Pulmonary artery endothelial cell (primary cell): ENCODE data around the gene EPC2. TPM values are rescaled to one million over a fixed set of nuclear protein-coding genes. Genes with fewer than 3 reads are reported as not detected.
"Not testable (repeated sequence)": the region's sequence is repeated elsewhere in the genome, so short reads cannot be mapped to it uniquely, and the experiment has no call there.

Source experiments
- DNase-seq: peaks from one replicate; pipeline ENCODE4 v3.0.0-alpha.2; 2011; ENCODE audit warnings: low read depth, low spot score
- total RNA-seq: library from RNA; depleted of rRNA; stranded (reverse); fragments of >200 nt; gene quantifications from 2 replicates; pipeline ENCODE4 v1.2.3, GENCODE V29; 2014

EPC2 gene
- total RNA-seq, 1 donor from 2014 or later, result 20.2 TPM

GRCh38 chr2:148674063-148675020, 29.8 kb downstream of the EPC2 start:
- no peak for DNase-seq

GRCh38 chr2:148675708-148676107, 31.2 kb downstream of the EPC2 start:
- no peak for DNase-seq

DNA sequence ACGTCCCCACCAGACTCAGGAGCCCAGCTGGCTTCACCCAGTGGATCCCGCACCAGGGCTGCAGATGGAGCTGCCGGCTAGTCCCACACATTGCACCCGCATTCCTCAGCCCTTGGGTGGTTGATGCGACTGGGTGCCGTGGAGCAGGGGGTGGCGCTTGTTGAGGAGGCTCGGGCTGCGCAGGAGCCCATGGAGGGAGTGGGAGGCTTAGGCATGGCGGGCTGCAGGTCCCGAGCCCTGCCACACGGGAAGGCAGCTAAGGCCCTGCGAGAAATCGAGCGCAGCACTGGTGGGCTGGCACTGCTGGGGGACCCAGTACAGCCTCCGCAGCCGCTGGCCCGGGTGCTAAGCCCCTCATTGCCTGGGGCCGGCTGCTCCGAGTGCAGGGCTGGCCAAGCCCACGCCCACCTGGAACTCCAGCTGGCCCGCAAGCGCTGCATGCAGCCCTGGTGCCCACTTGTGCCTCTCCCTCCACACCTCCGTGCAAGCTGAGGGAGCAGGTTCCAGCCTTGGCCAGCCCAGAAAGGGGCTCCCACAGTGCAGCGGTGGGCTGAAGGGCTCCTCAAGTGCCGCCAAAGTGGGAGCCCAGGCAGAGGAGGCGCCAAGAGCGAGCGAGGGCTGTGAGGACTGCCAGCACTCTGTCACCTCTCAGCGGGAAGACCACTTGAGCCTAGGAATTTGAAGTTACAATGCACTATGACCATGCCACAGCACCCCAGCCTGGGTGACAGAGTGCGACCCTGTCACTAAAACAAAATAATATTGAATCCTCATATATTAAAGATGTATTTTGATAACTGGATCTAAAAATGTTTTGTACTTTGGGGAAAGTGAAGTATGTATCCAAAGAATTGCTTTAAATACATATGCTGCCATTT, 34.0 kb downstream of the EPC2 start:
- not testable (repeated sequence) for DNase-seq

GRCh38 chr2:148680462-148680861, 35.9 kb downstream of the EPC2 start:
- no peak for DNase-seq

GRCh38 chr2:148681443-148681842, 36.9 kb downstream of the EPC2 start:
- DNase-seq, result no peak

DNA sequence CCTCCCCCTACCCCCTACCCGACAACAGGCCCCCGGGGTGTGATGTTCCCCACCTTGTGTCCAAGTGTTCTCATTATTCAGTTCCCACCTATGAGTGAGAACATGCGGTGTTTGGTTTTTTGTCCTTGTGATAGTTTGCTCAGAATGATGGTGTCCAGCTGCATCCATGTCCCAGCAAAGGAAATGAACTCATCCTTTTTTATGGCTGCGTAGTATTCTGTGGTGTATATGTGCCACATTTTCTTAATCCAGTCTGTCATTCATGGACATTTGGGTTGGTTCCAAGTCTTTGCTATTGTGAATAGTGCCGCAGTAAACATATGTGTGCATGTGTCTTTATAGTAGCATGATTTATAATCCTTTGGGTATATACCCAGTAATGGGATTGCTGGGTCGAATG, 37.3 kb downstream of the EPC2 start:
- DNase-seq, result not testable (repeated sequence)

DNA sequence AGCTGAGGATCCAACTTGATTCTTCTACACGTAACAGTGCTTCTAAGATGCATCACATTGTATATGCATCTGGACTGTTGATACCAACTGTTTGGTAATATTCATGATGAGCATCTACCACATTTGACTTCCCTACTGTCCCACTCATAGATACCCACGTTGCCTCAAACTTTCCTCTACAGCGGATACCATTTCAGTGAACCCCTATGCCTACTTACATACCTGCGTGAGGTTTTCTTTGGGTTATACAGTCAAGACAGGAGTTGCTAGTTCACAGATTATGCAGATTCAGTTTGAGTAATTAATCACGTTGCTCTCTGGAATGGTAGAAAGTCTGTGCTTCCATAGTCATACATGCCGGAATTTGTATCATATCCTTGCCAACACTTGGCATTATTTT, 40.0 kb downstream of the EPC2 start:
- DNase-seq, result no peak

GRCh38 chr2:148687543-148687942, 43.0 kb downstream of the EPC2 start:
- no peak for DNase-seq

DNA sequence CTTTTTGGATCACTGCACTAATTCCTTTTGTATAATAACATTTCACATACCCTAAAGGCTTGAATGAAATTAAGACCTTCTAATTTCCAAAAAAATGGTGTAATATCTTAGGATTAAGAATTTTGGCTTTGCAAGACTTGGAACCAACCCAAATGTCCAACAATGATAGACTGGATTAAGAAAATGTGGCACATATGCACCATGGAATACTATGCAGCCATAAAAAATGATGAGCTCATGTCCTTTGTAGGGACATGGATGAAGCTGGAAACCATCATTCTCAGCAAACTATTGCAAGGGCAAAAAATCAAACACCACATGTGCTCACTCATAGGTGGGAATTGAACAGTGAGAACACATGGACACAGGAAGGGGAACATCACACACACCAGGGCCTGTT, 43.5 kb downstream of the EPC2 start:
- DNase-seq, result not testable (repeated sequence)

DNA sequence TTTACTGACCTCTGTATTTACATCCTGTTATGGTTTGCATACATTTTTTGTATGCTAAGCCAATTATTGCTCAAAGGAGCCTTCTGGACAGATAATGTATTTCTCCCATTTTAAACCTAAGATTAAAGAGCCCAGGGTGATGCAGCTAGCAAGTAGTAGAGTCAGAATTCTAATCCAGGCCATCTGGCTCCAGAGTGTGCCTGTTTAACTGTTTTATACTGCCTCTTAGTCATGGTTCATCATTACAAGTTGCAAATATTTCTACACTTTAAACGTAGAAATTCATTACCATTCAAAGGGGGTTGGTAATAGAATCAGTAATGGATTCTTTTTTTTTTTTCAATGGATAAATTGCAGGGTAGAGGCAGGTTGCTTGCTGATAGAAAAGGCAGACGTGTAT, 52.4 kb downstream of the EPC2 start:
- no peak for DNase-seq

- DNase-seq, result no peak
Observed at GRCh38 chr2:148699830-148700229, 55.3 kb downstream of the EPC2 start.

- DNase-seq, result no peak
Observed at GRCh38 chr2:148701039-148701438, 56.5 kb downstream of the EPC2 start.

DNA sequence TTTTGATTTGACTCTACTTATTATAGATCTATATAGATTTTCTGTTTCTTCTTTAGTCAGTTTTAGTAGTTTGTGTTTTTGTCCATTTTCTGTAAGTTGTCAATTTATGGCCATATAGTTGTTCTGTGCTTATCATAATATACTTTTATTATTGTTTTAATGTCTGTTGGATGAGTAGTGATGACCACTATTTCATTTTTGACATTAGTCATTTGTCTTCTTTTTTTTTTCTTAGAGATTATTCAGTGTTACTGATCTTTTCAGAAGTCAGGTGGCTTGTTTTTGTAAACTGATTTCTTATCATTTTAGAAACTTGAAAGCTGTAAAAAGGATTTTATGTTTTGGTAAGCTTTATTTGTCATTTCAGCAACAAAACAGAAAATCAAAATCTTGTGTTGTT, 57.3 kb downstream of the EPC2 start:
- DNase-seq, result no peak

DNA sequence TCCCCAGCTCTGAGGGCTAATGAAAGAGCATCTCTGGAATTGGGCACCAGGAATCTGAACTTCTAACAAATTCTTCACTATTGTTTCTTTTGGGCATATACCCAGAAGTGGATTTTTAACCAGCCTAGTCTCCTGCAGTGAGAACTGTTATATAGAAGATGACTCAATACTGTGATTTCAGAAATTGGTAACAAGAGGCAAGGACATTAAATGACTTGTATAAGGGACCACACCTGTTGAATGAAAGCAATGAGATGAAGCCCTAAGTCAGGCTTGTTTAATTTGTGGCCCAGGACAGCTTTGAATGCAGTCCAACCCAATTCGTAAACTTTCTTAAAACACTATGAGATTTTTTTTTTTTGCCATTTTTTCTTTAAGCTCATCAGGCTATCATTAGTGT, 57.9 kb downstream of the EPC2 start:
- DNase-seq, result no peak

GRCh38 chr2:148704247-148704646, 59.7 kb downstream of the EPC2 start:
- no peak for DNase-seq

DNA sequence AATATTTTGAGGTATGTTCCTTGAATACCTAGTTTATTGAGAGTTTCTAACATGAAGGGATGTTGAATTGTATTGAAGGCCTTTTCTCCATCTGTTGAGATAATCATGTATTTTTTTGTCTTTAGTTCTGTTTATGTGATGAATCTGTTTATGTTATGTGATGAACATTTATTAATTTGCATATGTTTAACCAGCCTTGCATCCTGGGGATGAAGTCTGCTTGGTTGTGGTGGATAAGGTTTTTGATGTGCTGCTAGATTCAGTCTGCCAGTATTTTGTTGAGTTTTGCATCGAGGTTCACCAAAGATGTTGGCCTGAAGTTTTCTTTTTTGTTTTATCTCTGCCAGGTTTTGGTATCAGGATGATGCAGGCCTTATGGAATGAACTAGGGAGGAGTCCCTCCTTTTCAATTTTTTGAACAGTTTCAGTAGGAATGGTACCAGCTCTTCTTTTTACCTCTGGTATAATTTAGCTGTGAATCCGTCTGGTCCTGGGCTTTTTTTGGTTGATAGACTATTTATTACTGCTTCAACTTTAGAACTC, 71.9 kb downstream of the EPC2 start:
- no peak for DNase-seq

- DNase-seq, result no peak
Observed at GRCh38 chr2:148718039-148718438, 73.5 kb downstream of the EPC2 start.

GRCh38 chr2:148719195-148719749, 74.7 kb downstream of the EPC2 start:
- no peak for DNase-seq

- DNase-seq, result no peak
Observed at GRCh38 chr2:148719941-148720436, 75.4 kb downstream of the EPC2 start.

DNA sequence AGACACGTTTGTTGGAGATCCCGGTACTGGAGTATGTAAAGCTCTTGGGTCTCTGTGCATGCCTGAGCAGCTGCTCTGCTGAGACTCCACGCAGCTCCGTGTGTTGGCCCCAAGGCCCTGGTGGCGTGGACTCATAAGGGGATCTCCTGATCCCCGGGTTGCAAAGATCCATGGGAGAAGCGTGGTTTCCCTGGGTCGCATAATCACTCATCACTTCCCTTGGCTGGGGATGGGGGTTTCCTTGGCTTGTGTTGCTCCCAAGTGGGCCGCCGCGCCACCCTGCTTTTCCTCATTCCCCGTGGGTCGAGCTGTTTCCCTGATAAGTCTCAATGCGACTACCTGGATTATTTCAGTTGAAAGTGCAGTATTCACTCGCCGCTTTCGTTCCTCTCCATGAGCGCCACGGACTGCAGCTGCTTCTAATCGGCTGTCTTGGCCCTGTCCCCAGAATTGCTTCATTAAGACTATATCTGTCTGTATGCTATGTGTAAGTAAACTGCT, 76.0 kb downstream of the EPC2 start:
- no peak for DNase-seq

- no peak for DNase-seq
Observed at GRCh38 chr2:148721520-148721931, 77.0 kb downstream of the EPC2 start.
